Superior temporal gyrus (tissue), 1 donor: ENCODE measurements around the gene CORO6.
"Not testable (repeated sequence)": the region's sequence is repeated elsewhere in the genome, so short reads cannot be mapped to it uniquely, and the experiment has no call there.

Experiments used
- DNase-seq: peaks from one replicate; pipeline ENCODE4 v3.0.0-alpha.2; 2016; ENCODE audit errors: extremely low spot score

The CORO6 gene

GRCh38 chr17:29622337-29623282, at the start of gene CORO6:
TSS of gene CORO6 (minus strand) at chr17:29622912. CDS start at chr17:29621421, 1,491 bp downstream.
- DNase-seq, result no peak

- DNase-seq, result no peak
These were observed 48.9 kb upstream of the CORO6 start for GRCh38 chr17:29671661-29672060.

- DNase-seq, result no peak
These were observed 46.6 kb upstream of the CORO6 start for GRCh38 chr17:29669266-29669665.

GRCh38 chr17:29667969-29668368, 45.3 kb upstream of the CORO6 start:
- no peak for DNase-seq

GRCh38 chr17:29665481-29665810, 42.7 kb upstream of the CORO6 start:
- DNase-seq, result no peak

- DNase-seq, result no peak
These were observed 42.2 kb upstream of the CORO6 start for GRCh38 chr17:29664743-29665480.

- DNase-seq, result no peak
These were observed 40.4 kb upstream of the CORO6 start for GRCh38 chr17:29663155-29663554.

- no peak for DNase-seq
These were observed 38.5 kb upstream of the CORO6 start for GRCh38 chr17:29661213-29661612.

GRCh38 chr17:29659155-29659554, 36.4 kb upstream of the CORO6 start:
- DNase-seq, result no peak

- DNase-seq, result no peak
These were observed 32.6 kb upstream of the CORO6 start for GRCh38 chr17:29655323-29655722.

- no peak for DNase-seq
These were observed 31.4 kb upstream of the CORO6 start for GRCh38 chr17:29653995-29654714.

GRCh38 chr17:29652976-29653375, 30.3 kb upstream of the CORO6 start:
- DNase-seq, result no peak

- not testable (repeated sequence) for DNase-seq
These were observed 29.2 kb upstream of the CORO6 start for GRCh38 chr17:29651913-29652312.

GRCh38 chr17:29650396-29650795, 27.7 kb upstream of the CORO6 start:
- no peak for DNase-seq

- no peak for DNase-seq
These were observed 26.6 kb upstream of the CORO6 start for GRCh38 chr17:29649359-29649758.

GRCh38 chr17:29648005-29648404, 25.3 kb upstream of the CORO6 start:
- DNase-seq, result no peak

- peak; percentile 81 for DNase-seq
These were observed 22.9 kb upstream of the CORO6 start for GRCh38 chr17:29645515-29646051.

GRCh38 chr17:29643817-29644160, 21.1 kb upstream of the CORO6 start:
- DNase-seq, result no peak

GRCh38 chr17:29642171-29642611, 19.5 kb upstream of the CORO6 start:
- no peak for DNase-seq

GRCh38 chr17:29640981-29641642, 18.4 kb upstream of the CORO6 start:
- no peak for DNase-seq

GRCh38 chr17:29640413-29640812, 17.7 kb upstream of the CORO6 start:
- DNase-seq, result peak; percentile 46
